GM19455 (cell line): ENCODE results near the gene CACNA1B.

Source experiments
- ATAC-seq: cut with Tn5 transposase; IDR thresholded peaks from one replicate; pipeline ENCODE4 v1.9.1; 2021; ENCODE audit not compliant: unreplicated experiment

CACNA1B gene

DNA sequence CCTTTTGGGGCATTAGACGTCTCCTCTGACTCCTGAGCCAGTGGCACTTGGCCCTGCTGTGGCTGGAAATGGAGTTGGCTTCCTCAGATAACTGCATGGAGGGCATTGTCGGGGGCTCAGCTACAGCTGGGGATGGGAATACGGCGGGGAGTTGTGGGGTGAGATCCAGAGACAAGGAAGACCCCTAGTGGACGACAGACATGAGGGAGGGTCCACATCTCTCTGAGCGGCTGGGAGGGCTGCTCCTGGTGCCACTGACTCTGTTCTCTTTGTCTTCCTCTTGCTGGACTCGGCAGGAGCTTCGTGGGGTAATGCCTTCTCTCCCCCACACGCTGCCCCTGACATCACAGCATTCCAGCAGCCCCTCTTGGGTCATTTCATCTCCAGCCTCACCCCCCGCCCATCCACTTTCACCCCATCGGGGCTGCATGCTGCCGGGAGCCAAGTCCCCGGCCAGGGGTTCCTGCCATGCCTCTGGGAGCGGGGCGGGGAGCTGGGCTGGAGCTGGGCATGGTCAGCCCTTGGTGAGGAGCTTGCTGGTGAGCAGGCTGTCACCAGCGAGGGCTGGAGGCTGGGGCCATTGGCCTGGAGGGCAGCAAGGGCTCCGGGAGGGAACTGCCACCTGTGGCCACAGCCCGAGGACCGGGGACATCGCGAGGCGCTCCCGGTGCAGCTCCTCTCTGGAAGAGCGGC is 172.3 kb downstream of the CACNA1B start:
- no peak for ATAC-seq

DNA sequence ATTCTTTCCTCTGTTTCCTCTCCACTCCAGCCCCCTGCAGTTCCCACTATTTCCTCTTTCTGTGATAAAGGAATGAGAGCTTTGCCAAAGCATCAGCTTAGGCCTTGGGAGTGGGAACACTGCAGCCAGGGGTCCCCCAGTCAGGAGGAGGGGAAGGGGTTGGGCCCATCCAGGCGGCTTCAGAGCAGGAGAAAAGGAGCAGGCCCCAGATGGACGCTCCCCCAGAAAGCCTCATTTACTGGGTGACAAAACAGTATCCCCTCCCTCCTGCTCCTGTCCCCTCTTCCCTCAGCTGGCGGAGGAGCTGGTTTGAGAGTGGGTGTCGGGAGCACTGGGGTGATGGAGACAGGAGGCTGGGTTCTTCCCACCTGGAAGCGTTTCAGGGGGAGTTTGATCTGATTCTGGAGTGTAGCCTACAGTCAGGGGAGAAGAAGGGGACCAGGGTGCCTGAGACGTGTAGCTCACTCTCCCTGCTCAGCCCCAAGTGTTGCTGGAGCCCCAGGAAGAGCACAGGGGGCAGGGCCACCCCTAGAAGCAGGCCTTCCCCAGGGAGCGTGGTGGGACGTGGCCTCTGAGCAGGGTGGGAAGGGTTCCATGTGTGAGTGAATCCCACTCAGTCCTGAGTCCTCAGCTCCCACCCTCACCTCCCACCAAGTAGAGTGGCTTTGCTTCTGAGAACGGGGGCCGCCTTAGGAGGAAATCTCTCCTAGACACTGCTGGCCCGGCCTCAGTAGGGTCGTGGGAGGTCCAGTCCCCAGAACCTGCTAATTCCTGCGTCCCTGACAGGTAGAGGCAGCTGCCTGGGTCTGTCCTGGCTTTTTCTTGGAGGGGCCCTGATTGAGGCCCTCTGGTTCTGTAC is 173.1 kb downstream of the CACNA1B start:
- ATAC-seq: no peak

GRCh38 chr9:138051586-138052321 is 174.2 kb downstream of the CACNA1B start:
- ATAC-seq: no peak

DNA sequence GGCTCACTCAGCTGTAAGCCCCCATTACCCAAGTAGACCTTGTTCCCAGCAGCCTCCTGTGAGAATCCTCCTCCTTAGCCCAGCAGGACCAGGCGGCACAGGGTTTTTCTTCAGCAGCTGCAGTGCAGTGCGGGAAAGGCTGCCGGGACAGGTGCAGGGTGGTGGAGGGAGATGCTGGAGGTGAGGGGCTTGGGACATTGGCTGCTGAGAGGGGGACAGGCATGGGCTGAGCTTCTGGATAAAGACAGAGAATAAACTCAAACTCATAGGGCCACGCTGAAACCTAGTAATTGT is 174.7 kb downstream of the CACNA1B start:
- ATAC-seq: no peak

- no peak for ATAC-seq
Observed at GRCh38 chr9:138052635-138053320, 175.2 kb downstream of the CACNA1B start.

DNA sequence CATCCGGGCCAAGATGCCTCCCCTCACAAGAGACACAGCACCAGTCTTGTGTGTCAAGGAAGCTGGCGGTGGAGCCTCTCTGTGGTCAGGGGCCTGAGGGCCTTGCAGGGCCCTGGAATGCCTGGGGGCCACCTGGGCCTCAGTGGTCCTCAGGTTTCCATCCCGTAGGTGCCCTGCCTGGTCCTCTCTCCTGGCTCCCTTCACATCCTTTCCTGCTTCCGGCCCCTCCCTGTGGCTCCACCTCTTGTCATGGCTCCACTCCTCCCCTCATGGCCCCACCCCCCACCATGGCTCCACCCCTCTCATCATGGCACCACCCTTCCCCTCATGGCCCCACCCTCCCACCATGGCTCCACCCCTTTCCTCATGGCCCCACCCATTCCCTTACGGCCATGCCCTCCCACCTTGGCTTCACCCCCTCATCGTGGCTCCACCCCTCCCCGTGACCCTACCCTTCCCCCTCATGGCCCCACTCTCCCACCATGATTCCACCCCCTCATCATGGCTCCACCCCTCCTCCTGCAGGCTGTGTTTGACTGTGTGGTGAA is 175.8 kb downstream of the CACNA1B start:
- ATAC-seq: no peak

DNA sequence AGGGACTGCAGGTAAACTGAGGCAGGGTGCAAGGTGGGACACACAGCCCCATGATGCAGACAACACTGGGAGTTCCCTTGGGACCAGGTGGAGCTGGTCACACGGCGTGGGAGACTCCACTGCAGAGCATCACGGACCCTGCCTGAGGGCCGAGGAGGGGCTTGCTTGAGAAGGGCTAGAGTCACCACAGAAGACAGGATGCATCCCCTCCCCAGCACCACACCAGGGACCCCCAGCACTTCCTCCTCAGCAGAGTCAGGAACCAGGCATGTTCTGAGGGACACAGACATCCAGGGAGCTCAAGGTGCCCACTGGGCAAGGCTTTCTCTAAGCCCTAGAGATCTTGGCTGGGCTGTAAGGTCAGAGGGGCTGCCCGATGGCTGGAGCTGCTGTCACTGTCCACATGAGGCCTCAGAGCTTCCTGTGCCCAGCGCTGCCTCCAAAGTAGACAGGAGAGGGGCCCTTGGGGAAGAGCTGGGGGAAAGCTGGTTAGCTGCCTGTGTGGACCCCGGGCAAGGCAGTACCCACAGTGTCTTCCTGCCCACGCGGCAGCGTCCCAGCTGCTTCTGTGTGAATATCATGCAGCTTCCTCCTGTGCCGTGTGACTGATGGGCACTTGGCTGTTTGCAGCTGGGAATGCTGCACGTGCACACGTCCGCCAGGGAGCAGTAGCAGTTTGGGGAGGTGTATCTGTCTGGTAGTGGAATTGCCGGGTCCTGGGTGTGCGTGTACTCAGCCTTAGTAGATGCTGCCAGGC is 176.6 kb downstream of the CACNA1B start:
- no peak for ATAC-seq

GRCh38 chr9:138057726-138058125 is 180.1 kb downstream of the CACNA1B start:
- no peak for ATAC-seq

- ATAC-seq: no peak
Observed at GRCh38 chr9:138058181-138058580, 180.6 kb downstream of the CACNA1B start.

DNA sequence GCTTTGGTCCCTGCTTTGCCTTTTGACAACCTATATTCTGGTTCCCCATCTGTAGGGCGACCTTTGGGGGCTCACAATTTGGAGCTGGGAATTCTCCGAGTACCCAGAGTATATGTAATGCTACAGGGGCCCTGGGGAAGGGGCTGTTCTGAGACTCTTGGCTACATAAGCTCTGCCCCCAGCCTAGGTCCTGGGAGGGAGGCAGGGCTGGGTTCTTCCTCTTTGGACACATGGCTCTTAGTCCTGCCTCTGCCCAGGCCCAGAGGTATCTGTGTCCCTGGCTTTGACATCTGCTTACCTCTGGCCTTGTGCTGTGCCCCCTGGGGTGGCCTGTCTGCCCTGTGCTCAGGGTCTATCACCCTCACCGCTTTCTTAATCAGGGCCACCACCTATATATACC is 181.6 kb downstream of the CACNA1B start:
- no peak for ATAC-seq

- no peak for ATAC-seq
Observed at GRCh38 chr9:138060365-138060764, 182.8 kb downstream of the CACNA1B start.

- ATAC-seq: no peak
Observed at GRCh38 chr9:138060881-138061280, 183.3 kb downstream of the CACNA1B start.

DNA sequence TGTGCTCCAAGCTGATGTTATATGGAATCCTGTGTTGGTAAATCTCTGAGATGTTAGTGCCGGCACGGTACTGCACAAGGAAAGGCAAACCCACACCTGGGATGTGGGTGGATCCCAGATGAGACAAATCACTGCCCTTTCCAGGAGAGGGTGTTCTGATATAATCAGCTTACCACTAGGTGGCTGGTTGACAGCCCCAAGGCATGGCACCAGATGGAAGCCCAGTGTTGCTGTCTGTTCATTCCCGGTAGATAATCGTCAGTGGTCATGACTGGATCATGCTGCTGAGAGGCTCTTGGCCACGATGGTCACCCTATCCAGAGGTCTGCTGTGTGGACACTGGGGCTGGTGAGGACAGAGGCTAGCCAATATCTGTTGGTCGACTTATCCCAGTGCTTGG is 184.0 kb downstream of the CACNA1B start:
- ATAC-seq: no peak

DNA sequence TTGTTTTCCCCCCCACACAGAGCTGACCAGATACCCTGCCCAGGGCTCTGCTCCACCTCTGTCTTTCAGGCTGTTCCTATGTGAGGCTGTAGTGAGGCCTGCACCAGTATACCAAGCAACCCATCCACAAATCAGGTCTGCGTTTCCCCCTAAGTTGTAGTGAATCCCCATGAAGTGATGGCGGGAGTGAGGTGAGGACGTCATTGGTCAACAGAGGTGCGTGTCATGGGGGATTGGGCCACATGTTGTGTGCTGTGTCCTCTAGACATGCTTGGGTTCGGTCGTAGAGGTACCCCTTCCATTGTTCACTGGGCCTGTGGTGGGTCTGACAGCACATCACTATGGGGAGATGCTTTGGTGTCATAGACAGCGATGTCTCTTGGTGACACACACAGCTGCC is 184.6 kb downstream of the CACNA1B start:
- no peak for ATAC-seq

- no peak for ATAC-seq
Observed at GRCh38 chr9:138063033-138063432, 185.5 kb downstream of the CACNA1B start.

DNA sequence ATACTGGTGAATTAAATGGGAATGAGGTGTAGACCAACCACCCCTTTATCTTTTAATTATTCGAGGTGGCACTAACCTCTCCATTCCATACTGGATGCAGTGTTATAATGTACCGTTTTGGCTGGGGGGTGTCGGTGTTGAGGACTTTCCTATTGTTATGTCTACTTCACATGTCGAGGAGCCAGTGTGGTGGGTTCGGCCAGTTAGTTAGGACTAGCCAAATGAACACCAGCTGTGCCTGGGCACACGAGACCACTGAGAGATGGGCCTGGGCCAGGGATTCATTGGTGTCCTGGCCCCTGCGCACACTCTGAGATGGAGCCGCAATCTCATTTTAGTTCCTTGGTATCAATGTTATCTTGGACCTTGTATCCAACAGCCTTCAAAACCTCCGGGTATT is 186.2 kb downstream of the CACNA1B start:
- no peak for ATAC-seq

DNA sequence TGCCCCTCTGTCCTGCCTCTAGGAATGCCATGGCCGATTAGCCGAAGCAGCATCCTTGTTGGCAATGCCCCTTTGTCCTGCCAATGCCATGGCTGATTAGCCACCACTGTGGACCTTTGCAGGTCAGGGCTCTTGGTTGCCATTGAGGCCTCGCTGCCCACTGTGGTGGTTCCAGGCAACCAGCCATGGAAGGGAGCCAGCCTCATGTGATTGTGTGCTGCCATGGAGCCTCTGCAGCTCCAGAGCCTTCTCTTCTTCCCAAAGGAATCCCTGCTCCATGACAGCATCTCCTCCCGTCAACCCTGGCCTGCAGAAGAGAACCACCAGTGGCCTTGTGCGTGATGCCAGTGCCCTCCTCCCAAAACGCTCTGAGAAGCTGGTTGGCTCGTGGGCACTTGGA is 187.0 kb downstream of the CACNA1B start:
- no peak for ATAC-seq

- no peak for ATAC-seq
Observed at GRCh38 chr9:138065287-138065686, 187.7 kb downstream of the CACNA1B start.

GRCh38 chr9:138066049-138066448 is 188.5 kb downstream of the CACNA1B start:
- ATAC-seq: no peak

DNA sequence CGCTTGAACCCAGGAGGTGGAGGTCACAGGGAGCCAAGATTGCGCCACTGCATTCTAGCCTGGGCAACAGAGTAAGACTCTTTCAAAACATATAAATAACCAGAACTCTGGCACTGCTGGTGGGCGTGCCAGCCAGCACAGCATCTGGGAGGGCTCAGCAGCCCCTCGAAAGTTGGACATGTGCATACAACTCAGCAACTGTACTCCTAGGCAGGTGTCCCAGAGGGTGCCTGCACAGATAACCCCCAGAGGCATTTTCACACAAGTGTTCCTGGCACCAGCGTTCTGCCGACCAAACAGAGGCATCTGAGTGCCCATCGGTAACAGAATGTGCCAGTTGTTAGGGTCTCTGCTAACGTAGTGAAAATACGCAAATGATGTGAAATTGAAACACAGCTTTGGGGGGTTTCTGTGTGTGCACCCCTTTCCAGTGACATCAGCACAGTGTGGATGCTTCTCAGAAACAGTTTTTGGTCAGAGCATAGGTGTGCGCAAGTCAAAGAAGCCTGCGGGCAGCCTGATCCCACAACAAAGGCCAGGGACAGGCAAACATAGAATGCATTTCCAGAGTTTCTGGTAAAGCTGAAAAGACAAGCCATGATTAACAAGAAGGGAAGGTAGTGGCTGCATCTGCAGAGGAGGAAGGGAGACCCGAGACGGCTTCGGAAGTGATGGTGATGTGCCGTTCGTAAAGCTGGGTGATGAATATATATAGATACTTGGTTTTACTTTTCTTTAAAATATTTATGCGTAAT is 190.2 kb downstream of the CACNA1B start:
- no peak for ATAC-seq
